ENCODE results near the gene METTL24. TPM values are rescaled to one million over a fixed set of nuclear protein-coding genes. Genes with fewer than 3 reads are reported as not detected.

METTL24 gene
- total and polyA plus RNA-seq, 2 of the 8 experiments (the other 6 are each of a cell fraction or from before 2014, with no cell fraction given), result 0.30 to 0.39 TPM

GRCh38 chr6:110318971-110319370 is 39.2 kb downstream of the METTL24 start (continued):
- TF ChIP-seq, protein P1, sequence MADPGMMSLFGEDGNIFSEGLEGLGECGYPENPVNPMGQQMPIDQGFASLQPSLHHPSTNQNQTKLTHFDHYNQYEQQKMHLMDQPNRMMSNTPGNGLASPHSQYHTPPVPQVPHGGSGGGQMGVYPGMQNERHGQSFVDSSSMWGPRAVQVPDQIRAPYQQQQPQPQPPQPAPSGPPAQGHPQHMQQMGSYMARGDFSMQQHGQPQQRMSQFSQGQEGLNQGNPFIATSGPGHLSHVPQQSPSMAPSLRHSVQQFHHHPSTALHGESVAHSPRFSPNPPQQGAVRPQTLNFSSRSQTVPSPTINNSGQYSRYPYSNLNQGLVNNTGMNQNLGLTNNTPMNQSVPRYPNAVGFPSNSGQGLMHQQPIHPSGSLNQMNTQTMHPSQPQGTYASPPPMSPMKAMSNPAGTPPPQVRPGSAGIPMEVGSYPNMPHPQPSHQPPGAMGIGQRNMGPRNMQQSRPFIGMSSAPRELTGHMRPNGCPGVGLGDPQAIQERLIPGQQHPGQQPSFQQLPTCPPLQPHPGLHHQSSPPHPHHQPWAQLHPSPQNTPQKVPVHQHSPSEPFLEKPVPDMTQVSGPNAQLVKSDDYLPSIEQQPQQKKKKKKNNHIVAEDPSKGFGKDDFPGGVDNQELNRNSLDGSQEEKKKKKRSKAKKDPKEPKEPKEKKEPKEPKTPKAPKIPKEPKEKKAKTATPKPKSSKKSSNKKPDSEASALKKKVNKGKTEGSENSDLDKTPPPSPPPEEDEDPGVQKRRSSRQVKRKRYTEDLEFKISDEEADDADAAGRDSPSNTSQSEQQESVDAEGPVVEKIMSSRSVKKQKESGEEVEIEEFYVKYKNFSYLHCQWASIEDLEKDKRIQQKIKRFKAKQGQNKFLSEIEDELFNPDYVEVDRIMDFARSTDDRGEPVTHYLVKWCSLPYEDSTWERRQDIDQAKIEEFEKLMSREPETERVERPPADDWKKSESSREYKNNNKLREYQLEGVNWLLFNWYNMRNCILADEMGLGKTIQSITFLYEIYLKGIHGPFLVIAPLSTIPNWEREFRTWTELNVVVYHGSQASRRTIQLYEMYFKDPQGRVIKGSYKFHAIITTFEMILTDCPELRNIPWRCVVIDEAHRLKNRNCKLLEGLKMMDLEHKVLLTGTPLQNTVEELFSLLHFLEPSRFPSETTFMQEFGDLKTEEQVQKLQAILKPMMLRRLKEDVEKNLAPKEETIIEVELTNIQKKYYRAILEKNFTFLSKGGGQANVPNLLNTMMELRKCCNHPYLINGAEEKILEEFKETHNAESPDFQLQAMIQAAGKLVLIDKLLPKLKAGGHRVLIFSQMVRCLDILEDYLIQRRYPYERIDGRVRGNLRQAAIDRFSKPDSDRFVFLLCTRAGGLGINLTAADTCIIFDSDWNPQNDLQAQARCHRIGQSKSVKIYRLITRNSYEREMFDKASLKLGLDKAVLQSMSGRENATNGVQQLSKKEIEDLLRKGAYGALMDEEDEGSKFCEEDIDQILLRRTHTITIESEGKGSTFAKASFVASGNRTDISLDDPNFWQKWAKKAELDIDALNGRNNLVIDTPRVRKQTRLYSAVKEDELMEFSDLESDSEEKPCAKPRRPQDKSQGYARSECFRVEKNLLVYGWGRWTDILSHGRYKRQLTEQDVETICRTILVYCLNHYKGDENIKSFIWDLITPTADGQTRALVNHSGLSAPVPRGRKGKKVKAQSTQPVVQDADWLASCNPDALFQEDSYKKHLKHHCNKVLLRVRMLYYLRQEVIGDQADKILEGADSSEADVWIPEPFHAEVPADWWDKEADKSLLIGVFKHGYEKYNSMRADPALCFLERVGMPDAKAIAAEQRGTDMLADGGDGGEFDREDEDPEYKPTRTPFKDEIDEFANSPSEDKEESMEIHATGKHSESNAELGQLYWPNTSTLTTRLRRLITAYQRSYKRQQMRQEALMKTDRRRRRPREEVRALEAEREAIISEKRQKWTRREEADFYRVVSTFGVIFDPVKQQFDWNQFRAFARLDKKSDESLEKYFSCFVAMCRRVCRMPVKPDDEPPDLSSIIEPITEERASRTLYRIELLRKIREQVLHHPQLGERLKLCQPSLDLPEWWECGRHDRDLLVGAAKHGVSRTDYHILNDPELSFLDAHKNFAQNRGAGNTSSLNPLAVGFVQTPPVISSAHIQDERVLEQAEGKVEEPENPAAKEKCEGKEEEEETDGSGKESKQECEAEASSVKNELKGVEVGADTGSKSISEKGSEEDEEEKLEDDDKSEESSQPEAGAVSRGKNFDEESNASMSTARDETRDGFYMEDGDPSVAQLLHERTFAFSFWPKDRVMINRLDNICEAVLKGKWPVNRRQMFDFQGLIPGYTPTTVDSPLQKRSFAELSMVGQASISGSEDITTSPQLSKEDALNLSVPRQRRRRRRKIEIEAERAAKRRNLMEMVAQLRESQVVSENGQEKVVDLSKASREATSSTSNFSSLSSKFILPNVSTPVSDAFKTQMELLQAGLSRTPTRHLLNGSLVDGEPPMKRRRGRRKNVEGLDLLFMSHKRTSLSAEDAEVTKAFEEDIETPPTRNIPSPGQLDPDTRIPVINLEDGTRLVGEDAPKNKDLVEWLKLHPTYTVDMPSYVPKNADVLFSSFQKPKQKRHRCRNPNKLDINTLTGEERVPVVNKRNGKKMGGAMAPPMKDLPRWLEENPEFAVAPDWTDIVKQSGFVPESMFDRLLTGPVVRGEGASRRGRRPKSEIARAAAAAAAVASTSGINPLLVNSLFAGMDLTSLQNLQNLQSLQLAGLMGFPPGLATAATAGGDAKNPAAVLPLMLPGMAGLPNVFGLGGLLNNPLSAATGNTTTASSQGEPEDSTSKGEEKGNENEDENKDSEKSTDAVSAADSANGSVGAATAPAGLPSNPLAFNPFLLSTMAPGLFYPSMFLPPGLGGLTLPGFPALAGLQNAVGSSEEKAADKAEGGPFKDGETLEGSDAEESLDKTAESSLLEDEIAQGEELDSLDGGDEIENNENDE (IDR thresholded peaks at IDR 0.05; ENCODE audit: insufficient replicate concordance, low read length), result no peak
- no peak for TF ChIP-seq SP1 (IDR thresholded peaks at IDR 0.05; ENCODE audit: low read depth, low read length)
- TF ChIP-seq GTF2F1 (IDR thresholded peaks at IDR 0.05; ENCODE audit: borderline replicate concordance, low read depth, low read length), result no peak
- TF ChIP-seq TEAD4 (IDR thresholded peaks at IDR 0.05; ENCODE audit: low read depth, low read length), result no peak
- no peak for TF ChIP-seq BACH1 (IDR thresholded peaks at IDR 0.05; ENCODE audit: low read length)
- TF ChIP-seq KDM1A (IDR thresholded peaks at IDR 0.05; ENCODE audit: borderline replicate concordance, low read length), result no peak
- TF ChIP-seq JUN (IDR thresholded peaks at IDR 0.05; ENCODE audit: low read depth, low read length), result no peak
